Neural progenitor cell (in vitro differentiated cells): ENCODE measurements around the gene XPO1.

Experiments
- EZH2 ChIP-seq: fragments of 200-600 bp; sonication (generic); IDR thresholded peaks from 2 replicates; pipeline ENCODE4 v1.6.1; 2017; ENCODE audit warnings: antibody characterized with exemption, mild to moderate bottlenecking, moderate library complexity
- TF ChIP-seq, protein P1 (sequence below): fragments of 200-600 bp; sonication (generic); IDR thresholded peaks from 2 replicates; pipeline ENCODE4 v1.5.1; 2017; ENCODE audit warnings: antibody characterized with exemption, mild to moderate bottlenecking

DNA sequence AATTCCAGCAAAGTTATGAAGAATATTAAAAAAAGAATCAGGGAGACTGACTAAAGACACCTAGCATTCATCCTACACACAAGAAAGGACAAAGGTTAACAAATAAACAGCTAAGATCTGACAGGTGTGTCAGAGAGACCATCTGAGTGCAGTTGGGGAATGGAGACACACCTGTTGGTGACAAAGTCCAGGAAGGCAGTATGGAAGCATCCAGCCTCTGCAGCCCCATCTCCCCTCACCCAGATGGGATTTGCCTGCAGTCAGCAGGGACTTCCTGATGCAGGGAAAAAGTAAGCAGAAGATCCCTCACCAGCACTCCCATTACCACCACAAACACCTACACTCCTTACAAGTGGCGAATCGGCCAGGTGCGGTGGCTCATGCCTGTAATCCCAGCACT lies 105.2 kb downstream of the XPO1 start:
- TF ChIP-seq, protein P1, sequence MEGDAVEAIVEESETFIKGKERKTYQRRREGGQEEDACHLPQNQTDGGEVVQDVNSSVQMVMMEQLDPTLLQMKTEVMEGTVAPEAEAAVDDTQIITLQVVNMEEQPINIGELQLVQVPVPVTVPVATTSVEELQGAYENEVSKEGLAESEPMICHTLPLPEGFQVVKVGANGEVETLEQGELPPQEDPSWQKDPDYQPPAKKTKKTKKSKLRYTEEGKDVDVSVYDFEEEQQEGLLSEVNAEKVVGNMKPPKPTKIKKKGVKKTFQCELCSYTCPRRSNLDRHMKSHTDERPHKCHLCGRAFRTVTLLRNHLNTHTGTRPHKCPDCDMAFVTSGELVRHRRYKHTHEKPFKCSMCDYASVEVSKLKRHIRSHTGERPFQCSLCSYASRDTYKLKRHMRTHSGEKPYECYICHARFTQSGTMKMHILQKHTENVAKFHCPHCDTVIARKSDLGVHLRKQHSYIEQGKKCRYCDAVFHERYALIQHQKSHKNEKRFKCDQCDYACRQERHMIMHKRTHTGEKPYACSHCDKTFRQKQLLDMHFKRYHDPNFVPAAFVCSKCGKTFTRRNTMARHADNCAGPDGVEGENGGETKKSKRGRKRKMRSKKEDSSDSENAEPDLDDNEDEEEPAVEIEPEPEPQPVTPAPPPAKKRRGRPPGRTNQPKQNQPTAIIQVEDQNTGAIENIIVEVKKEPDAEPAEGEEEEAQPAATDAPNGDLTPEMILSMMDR = no peak
- TF ChIP-seq EZH2 = no peak
